Measurements from ENCODE around the gene FRAS1.
"Not testable (repeated sequence)": the region's sequence is repeated elsewhere in the genome, so short reads cannot be mapped to it uniquely, and the experiment has no call there.

The FRAS1 gene

GRCh38 chr4:78242071-78242470, 184.9 kb downstream of the FRAS1 start:
- Histone ChIP-seq H3K4me3 (ENCODE audit: control insufficient read depth in 1 of 7, extremely low read depth in 1 of 7, insufficient read depth in 4 of 7, low read depth in 2 of 7, low read length in 6 of 7) (no peak overlapping the region), H3K27ac (ENCODE audit: insufficient read depth in 1 of 2, low read depth in 1 of 2, low read length in 2 of 2, poor library complexity in 1 of 2, severe bottlenecking in 2 of 2) (no peak overlapping the region), H3K4me1 (ENCODE audit: control extremely low read depth in 1 of 4, control insufficient read depth in 4 of 4, insufficient read depth in 4 of 4, low read length in 3 of 4) (no peaks in the 10 kb centered on the region), H3K36me3 (ENCODE audit: control insufficient read depth in 4 of 4, insufficient read depth in 4 of 4, low read length in 3 of 4) (no peaks in the 10 kb centered on the region), H3K27me3 (replicated peaks in 2 of 5; ENCODE audit: control insufficient read depth in 4 of 5, insufficient read depth in 5 of 5, low read length in 4 of 5) (no peaks in the 10 kb centered on the region), H3K9me3 (ENCODE audit: control extremely low read depth in 1 of 5, control insufficient read depth in 4 of 5, insufficient read depth in 2 of 5, low read depth in 1 of 5, low read length in 4 of 5) (no peaks in the 10 kb centered on the region)
- no peak for DNase-seq
- ChIA-PET POLR2A (interaction anchor here (0.6 kb wide), 1 partner anchor 186 kb away, joined by 3 read pairs; no protein-coding TSS in a partner anchor), CTCF (no interaction called here)

- no peak overlapping the region for H3K4me3 ChIP-seq (ENCODE audit: control insufficient read depth in 1 of 7, extremely low read depth in 1 of 7, insufficient read depth in 4 of 7, low read depth in 2 of 7, low read length in 6 of 7)
- no peaks in the 10 kb centered on the region for H3K9me3 ChIP-seq (ENCODE audit: control extremely low read depth in 1 of 5, control insufficient read depth in 4 of 5, insufficient read depth in 2 of 5, low read depth in 1 of 5, low read length in 4 of 5)
- DNase-seq, result no peak
- 100% methylated on average over 1 of the region's 3 CpGs for WGBS (ENCODE audit: insufficient coverage)
- H3K36me3 ChIP-seq (ENCODE audit: control insufficient read depth in 4 of 4, insufficient read depth in 4 of 4, low read length in 3 of 4), result no peaks in the 10 kb centered on the region
- H3K4me1 ChIP-seq (ENCODE audit: control extremely low read depth in 1 of 4, control insufficient read depth in 4 of 4, insufficient read depth in 4 of 4, low read length in 3 of 4), result no peaks in the 10 kb centered on the region
- no peaks in the 10 kb centered on the region for H3K27me3 ChIP-seq (replicated peaks in 2 of 5; ENCODE audit: control insufficient read depth in 4 of 5, insufficient read depth in 5 of 5, low read length in 4 of 5)
- ChIA-PET CTCF (interaction anchor here (1.2 kb wide), 2 partner anchors 16 to 22 kb away, joined by 4 to 5 read pairs; no protein-coding TSS in a partner anchor), POLR2A (no interaction called here)
- H3K27ac ChIP-seq (ENCODE audit: insufficient read depth in 1 of 2, low read depth in 1 of 2, low read length in 2 of 2, poor library complexity in 1 of 2, severe bottlenecking in 2 of 2), result no peak overlapping the region
Measured at GRCh38 chr4:78244705-78245485, 187.8 kb downstream of the FRAS1 start.

- Histone ChIP-seq H3K9me3 (ENCODE audit: control extremely low read depth in 1 of 5, control insufficient read depth in 4 of 5, insufficient read depth in 2 of 5, low read depth in 1 of 5, low read length in 4 of 5) (peaks cover 0 to 5% (median 2%) of the 10 kb centered on the region in 5 experiments), H3K27ac (ENCODE audit: insufficient read depth in 1 of 2, low read depth in 1 of 2, low read length in 2 of 2, poor library complexity in 1 of 2, severe bottlenecking in 2 of 2) (no peak overlapping the region), H3K4me1 (ENCODE audit: control extremely low read depth in 1 of 4, control insufficient read depth in 4 of 4, insufficient read depth in 4 of 4, low read length in 3 of 4) (no peaks in the 10 kb centered on the region), H3K36me3 (ENCODE audit: control insufficient read depth in 4 of 4, insufficient read depth in 4 of 4, low read length in 3 of 4) (no peaks in the 10 kb centered on the region), H3K27me3 (replicated peaks in 2 of 5; ENCODE audit: control insufficient read depth in 4 of 5, insufficient read depth in 5 of 5, low read length in 4 of 5) (no peaks in the 10 kb centered on the region), H3K4me3 (ENCODE audit: control insufficient read depth in 1 of 7, extremely low read depth in 1 of 7, insufficient read depth in 4 of 7, low read depth in 2 of 7, low read length in 6 of 7) (no peak overlapping the region)
- 93% methylated on average over 8 of the region's 8 CpGs for WGBS (ENCODE audit: insufficient coverage)
- DNase-seq, result no peak
- ChIA-PET CTCF (interaction anchor here (0.7 kb wide), 1 partner anchor 19 kb away, joined by 3 read pairs; no protein-coding TSS in a partner anchor), POLR2A (no interaction called here)
Measured at GRCh38 chr4:78247536-78248285, 190.6 kb downstream of the FRAS1 start.

GRCh38 chr4:78250500-78250899, 193.4 kb downstream of the FRAS1 start:
- no peaks in the 10 kb centered on the region for H3K36me3 ChIP-seq (ENCODE audit: control insufficient read depth in 4 of 4, insufficient read depth in 4 of 4, low read length in 3 of 4)
- peaks cover 0 to 13% (median 5%) of the 10 kb centered on the region in 5 experiments for H3K9me3 ChIP-seq (ENCODE audit: control extremely low read depth in 1 of 5, control insufficient read depth in 4 of 5, insufficient read depth in 2 of 5, low read depth in 1 of 5, low read length in 4 of 5)
- no CpG with 5 or more reads among the region's 2 CpGs for WGBS (ENCODE audit: insufficient coverage)
- CTCF ChIA-PET, result no interaction called here
- no peak overlapping the region for H3K4me3 ChIP-seq (ENCODE audit: control insufficient read depth in 1 of 7, extremely low read depth in 1 of 7, insufficient read depth in 4 of 7, low read depth in 2 of 7, low read length in 6 of 7)
- POLR2A ChIA-PET, result no interaction called here
- no peak for DNase-seq
- H3K4me1 ChIP-seq (ENCODE audit: control extremely low read depth in 1 of 4, control insufficient read depth in 4 of 4, insufficient read depth in 4 of 4, low read length in 3 of 4), result no peaks in the 10 kb centered on the region
- no peaks in the 10 kb centered on the region for H3K27me3 ChIP-seq (replicated peaks in 2 of 5; ENCODE audit: control insufficient read depth in 4 of 5, insufficient read depth in 5 of 5, low read length in 4 of 5)
- no peak overlapping the region for H3K27ac ChIP-seq (ENCODE audit: insufficient read depth in 1 of 2, low read depth in 1 of 2, low read length in 2 of 2, poor library complexity in 1 of 2, severe bottlenecking in 2 of 2)

GRCh38 chr4:78252773-78253172, 195.7 kb downstream of the FRAS1 start:
- POLR2A ChIA-PET; H3K27me3 ChIP-seq (replicated peaks in 2 of 5; ENCODE audit: control insufficient read depth in 4 of 5, insufficient read depth in 5 of 5, low read length in 4 of 5); H3K27ac ChIP-seq (ENCODE audit: insufficient read depth in 1 of 2, low read depth in 1 of 2, low read length in 2 of 2, poor library complexity in 1 of 2, severe bottlenecking in 2 of 2); H3K36me3 ChIP-seq (ENCODE audit: control insufficient read depth in 4 of 4, insufficient read depth in 4 of 4, low read length in 3 of 4); H3K4me1 ChIP-seq (ENCODE audit: control extremely low read depth in 1 of 4, control insufficient read depth in 4 of 4, insufficient read depth in 4 of 4, low read length in 3 of 4); H3K4me3 ChIP-seq (ENCODE audit: control insufficient read depth in 1 of 7, extremely low read depth in 1 of 7, insufficient read depth in 4 of 7, low read depth in 2 of 7, low read length in 6 of 7); CTCF ChIA-PET: not testable (repeated sequence)
- H3K9me3 ChIP-seq (ENCODE audit: control extremely low read depth in 1 of 5, control insufficient read depth in 4 of 5, insufficient read depth in 2 of 5, low read depth in 1 of 5, low read length in 4 of 5), result peaks cover 0 to 13% (median 5%) of the 10 kb centered on the region in 5 experiments
- WGBS (ENCODE audit: insufficient coverage), result 96% methylated on average over 8 of the region's 8 CpGs
- DNase-seq, result peak in 1 of 3 donors; percentile 3

GRCh38 chr4:78254893-78255292, 197.8 kb downstream of the FRAS1 start:
- POLR2A ChIA-PET, result no interaction called here
- WGBS (ENCODE audit: insufficient coverage), result 62% methylated on average over 3 of the region's 4 CpGs
- no peaks in the 10 kb centered on the region for H3K4me1 ChIP-seq (ENCODE audit: control extremely low read depth in 1 of 4, control insufficient read depth in 4 of 4, insufficient read depth in 4 of 4, low read length in 3 of 4)
- H3K4me3 ChIP-seq (ENCODE audit: control insufficient read depth in 1 of 7, extremely low read depth in 1 of 7, insufficient read depth in 4 of 7, low read depth in 2 of 7, low read length in 6 of 7), result no peak overlapping the region
- no peaks in the 10 kb centered on the region for H3K36me3 ChIP-seq (ENCODE audit: control insufficient read depth in 4 of 4, insufficient read depth in 4 of 4, low read length in 3 of 4)
- DNase-seq, result no peak
- no peak overlapping the region for H3K27ac ChIP-seq (ENCODE audit: insufficient read depth in 1 of 2, low read depth in 1 of 2, low read length in 2 of 2, poor library complexity in 1 of 2, severe bottlenecking in 2 of 2)
- CTCF ChIA-PET, result no interaction called here
- peaks cover 0 to 13% (median 5%) of the 10 kb centered on the region in 5 experiments for H3K9me3 ChIP-seq (ENCODE audit: control extremely low read depth in 1 of 5, control insufficient read depth in 4 of 5, insufficient read depth in 2 of 5, low read depth in 1 of 5, low read length in 4 of 5)
- H3K27me3 ChIP-seq (replicated peaks in 2 of 5; ENCODE audit: control insufficient read depth in 4 of 5, insufficient read depth in 5 of 5, low read length in 4 of 5), result no peaks in the 10 kb centered on the region

GRCh38 chr4:78265006-78265405, 207.9 kb downstream of the FRAS1 start:
- H3K36me3 ChIP-seq (ENCODE audit: control insufficient read depth in 4 of 4, insufficient read depth in 4 of 4, low read length in 3 of 4), result no peaks in the 10 kb centered on the region
- H3K9me3 ChIP-seq (ENCODE audit: control extremely low read depth in 1 of 5, control insufficient read depth in 4 of 5, insufficient read depth in 2 of 5, low read depth in 1 of 5, low read length in 4 of 5), result peaks cover 0 to 6% (median 3%) of the 10 kb centered on the region in 5 experiments
- ChIA-PET CTCF (no interaction called here), POLR2A (no interaction called here)
- 100% methylated on average over 2 of the region's 5 CpGs for WGBS (ENCODE audit: insufficient coverage)
- no peak for DNase-seq
- no peaks in the 10 kb centered on the region for H3K4me1 ChIP-seq (ENCODE audit: control extremely low read depth in 1 of 4, control insufficient read depth in 4 of 4, insufficient read depth in 4 of 4, low read length in 3 of 4)
- H3K4me3 ChIP-seq (ENCODE audit: control insufficient read depth in 1 of 7, extremely low read depth in 1 of 7, insufficient read depth in 4 of 7, low read depth in 2 of 7, low read length in 6 of 7), result no peak overlapping the region
- no peak overlapping the region for H3K27ac ChIP-seq (ENCODE audit: insufficient read depth in 1 of 2, low read depth in 1 of 2, low read length in 2 of 2, poor library complexity in 1 of 2, severe bottlenecking in 2 of 2)
- peaks cover 0 to 3% (median 0%) of the 10 kb centered on the region in 5 experiments for H3K27me3 ChIP-seq (replicated peaks in 2 of 5; ENCODE audit: control insufficient read depth in 4 of 5, insufficient read depth in 5 of 5, low read length in 4 of 5)
